Activated T-cell treated with anti-CD3 and anti-CD28 coated beads, Interleukin-2, amount 50 U/mL, for 1 hour (primary cell): ENCODE measurements around the gene ZMIZ1.
A peak's percentile ranks its signal among the peaks of the same experiment; 100 is the strongest.
"Not testable (repeated sequence)": the region's sequence is repeated elsewhere in the genome, so short reads cannot be mapped to it uniquely, and the experiment has no call there.

Source experiments
- DNase-seq: peaks from one replicate; pipeline ENCODE4 v3.0.0-alpha.2; 2020

Gene ZMIZ1

DNA sequence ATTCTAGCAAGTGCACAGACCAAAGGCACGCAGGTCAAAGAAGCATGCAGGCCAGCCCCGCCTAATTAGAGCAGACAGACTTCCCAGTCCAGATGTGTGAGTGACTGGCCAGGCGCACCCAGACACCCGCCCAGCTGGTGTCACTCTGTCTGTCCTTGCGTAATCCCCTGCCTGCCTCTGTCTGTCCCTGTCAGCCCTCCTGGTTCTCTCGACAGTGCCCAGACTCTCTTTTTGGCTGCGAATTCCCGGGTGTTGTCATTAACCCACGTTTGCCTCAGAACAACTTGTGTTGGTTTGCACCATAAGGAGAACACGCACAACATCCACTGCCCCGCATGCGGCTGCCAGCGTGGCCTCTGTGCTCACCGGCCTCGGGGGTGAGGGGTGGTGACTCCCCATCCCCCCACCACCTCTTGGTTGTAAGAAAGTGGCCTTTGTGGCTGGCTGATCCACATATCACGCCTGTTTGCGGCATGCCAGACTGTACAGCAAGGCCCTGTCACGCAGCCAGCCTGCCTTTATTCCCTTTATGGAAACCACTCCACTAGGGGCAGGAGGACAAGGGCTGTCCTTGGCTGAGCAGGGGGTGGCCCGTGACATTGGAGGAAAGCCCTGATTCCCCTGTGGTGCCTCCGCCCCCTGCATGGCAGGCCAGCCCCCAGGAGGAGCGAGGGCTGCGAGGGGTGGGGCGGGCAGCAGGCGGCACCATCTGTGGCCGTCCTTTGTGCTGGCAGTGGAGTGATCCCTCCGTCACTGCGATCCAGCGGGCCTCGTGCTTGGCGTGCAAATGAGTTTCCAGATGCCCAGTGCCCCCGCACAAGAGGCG is 205.7 kb downstream of the ZMIZ1 start:
- no peak for DNase-seq

DNA sequence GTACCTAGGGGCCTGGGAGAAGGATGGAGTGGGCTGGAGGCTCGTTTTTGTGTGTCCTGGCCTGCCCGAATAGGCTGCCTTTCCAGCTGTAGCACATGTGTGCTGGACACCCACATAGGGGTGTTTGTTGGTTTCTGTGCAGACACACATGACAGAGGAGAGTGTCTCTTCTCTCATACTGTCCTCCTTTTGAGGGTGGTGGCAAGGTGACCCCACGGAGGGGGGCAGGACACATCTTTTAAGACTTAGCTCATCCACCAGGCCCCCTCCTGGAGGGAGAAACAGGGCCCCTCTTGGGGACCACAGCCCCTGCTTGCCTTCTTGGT is 206.3 kb downstream of the ZMIZ1 start:
- DNase-seq: no peak

DNA sequence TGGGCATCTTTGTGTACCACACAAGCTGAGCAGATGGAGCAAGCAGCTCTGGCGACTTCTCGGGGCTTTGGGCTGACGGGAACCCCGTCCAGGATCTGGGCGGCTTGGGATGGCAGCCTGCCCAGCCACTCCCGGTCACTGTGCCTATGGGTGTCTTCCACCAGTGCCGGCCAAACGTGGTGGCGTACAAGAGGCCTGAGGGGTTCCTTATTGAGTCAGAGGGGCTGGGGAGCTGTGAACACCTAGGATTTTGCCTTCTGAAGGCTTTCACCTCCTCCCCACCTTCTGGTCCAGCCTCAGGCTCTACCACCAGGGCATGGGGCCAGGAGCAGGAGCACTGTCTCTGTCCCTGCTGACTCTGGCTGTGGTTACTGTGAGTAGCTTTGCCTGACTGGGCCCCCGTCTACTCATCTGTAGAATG is 206.7 kb downstream of the ZMIZ1 start:
- no peak for DNase-seq

GRCh38 chr10:79277579-79278269 is 209.0 kb downstream of the ZMIZ1 start:
- DNase-seq: no peak

DNA sequence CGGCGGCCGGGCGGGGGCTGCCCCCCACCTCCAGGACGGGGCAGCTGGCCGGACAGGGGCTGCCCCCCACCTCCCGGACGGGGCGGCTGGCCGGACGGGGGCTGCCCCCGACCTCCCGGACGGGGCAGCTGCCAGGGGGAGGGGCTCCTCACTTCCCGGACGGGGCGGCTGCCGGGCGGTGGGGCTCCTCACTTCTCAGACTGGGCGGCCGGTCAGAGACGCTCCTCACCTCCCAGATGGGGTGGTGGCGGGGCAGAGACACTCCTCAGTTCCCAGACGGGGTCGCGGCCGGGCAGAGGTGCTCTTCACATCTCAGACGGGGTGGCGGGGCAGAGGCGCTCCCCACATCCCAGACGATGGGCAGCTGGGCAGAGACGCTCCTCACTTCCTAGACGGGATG is 210.3 kb downstream of the ZMIZ1 start:
- DNase-seq: not testable (repeated sequence)

DNA sequence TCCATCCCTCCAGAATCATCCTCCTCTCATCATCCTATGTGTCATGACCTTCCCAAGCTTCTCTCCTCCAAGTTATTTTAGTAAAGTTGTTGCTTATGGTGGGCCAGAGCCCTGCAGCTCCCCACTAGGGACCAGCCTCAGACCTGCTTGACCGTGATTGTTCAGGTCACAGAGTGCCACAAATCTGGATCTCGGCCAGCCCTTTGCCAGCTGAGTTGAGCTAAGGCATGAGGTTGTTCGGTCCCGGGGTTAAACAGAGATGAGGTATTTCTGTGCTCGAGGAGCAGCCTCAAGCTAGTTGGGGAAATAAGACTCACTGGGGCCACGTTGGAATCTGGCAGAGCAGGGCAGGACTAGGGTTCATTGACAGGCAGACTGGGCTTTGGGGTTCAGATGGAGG is 212.2 kb downstream of the ZMIZ1 start:
- DNase-seq: no peak

- no peak for DNase-seq
Observed at GRCh38 chr10:79282388-79282787, 213.6 kb downstream of the ZMIZ1 start.

DNA sequence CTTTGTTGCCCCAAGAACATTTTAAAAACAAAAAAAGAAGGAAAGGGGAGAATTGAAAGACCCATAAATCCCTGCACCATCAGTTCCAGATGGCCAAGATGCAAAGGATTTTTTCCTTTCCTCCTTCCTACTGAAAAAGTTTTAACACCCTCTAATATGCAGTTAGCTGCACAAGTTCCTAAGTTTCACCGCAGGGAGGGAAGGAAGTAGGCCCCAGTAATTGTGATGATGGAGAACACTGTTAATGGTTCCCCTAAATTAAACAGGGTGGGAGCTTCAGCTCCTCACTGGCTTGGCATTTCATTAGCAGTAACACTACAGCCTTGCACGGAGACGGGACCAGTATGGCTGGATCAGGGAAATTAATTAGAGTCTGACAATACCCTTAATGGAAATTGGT is 214.8 kb downstream of the ZMIZ1 start:
- no peak for DNase-seq

DNA sequence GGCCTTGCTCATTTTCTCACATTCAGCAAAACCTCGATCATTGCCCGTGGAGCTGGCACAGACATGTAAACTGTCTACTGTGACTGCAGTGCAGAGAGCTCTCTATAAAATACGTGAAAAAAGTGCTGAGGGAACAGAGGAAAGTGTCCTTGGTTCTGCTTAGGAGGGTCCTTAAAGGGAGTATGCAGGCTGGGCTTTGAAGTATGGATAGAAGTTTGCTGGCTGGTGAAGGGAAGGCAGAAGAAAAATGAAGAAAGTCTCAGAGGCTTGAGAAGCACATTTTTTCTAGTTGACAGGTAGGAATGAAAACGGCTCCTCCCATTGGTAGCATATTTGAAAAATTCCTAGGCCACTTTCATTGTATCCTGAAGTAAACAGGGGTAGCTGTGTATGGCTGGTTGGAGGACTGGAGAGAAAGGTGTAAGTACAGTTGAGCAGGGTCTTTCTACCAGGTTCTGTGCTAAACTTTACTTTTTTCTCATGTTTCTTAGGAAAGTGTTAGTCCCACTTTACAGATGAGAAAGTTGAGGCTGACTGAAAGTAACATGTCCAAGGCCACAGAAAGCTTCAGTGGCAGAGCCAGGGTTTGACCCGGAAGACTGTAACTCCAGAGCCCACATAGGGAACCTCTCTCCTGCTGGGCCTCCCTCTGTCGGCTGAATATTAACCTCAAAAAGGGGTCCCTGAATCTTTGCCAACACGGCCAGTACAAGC is 215.5 kb downstream of the ZMIZ1 start:
- no peak for DNase-seq

DNA sequence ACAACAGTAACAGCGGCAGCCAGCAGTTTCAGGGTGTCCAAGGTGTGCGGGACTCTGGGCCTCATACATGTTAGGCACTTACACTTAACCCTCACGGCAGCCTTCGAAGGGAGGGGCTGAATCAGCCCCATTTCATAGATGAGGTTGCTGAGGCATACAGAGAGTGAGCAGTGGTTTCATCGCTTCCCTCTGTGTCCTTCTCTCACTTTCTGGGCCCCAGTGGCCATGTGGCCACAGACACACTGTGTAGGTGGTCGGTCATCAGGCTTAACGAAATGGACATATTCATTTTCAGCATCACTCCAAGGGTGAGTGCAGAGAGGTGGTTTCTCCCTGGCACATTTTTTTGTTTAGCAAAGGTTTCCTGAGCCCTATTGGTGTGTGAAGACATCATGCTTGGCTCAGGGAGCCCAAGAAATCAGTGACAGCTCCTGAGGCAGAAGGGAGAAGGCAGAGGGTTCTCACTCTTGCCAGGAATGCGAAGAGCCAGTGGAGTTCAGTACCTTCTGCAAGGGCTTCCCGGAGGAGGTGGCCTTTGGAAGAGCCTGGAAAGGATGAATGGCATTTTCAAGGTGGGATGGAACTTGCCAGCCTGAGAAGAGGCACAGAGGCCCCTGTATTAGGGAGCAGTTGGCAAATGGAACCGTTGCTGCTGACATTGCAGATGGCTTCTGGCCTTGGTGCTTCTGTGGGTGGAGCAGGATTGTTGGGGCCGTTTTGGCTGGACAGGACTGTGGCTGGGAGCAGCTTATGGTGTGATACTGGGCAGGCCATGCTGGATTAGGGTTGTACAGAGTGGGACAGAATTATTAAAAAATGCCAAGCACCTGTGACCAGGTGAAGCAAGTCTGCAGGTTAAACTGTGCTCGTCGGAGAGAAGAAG is 216.8 kb downstream of the ZMIZ1 start:
- DNase-seq: no peak

- DNase-seq: peak; percentile 76
Observed at GRCh38 chr10:79286318-79286951, 217.7 kb downstream of the ZMIZ1 start.

GRCh38 chr10:79287973-79288723 is 219.4 kb downstream of the ZMIZ1 start:
- no peak for DNase-seq

GRCh38 chr10:79289801-79290200 is 221.0 kb downstream of the ZMIZ1 start:
- DNase-seq: no peak

- DNase-seq: no peak
Observed at GRCh38 chr10:79292026-79292766, 223.4 kb downstream of the ZMIZ1 start.

DNA sequence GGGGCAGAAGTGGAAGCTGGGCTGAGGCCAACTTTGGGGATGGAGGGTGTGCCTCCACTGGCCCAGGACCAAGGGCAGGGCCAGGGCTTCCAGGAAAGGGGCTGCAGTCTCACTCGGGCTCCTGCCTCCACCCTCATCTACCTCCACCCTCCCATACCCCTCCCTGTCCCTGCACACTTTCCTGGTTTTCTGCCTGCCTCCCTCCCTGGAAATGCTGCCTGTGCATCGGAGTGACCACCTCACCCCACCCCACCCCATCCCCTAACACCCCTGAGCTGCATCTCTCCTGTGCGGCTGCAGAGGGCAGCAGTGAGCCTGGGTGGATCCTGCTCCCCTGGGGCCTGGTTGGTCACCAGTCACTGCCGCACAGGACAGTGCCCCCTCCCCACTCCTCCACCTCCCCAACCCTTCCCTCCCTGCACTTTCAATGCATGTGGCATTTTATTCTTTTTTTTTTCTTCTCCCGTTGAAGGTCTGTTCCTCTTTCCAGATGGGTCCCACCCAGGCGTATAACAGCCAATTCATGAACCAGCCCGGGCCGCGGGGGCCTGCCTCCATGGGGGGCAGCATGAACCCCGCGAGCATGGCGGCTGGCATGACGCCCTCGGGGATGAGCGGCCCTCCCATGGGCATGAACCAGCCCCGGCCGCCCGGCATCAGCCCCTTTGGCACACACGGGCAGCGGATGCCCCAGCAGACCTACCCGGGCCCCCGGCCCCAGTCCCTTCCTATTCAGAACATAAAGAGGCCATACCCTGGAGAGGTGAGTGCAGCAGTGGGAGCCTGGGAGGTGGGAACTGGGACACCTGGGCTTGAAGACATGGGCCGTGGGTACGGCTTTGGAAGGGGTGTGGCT is 224.4 kb downstream of the ZMIZ1 start:
- DNase-seq: peak; percentile 38

GRCh38 chr10:79293841-79294581 is 225.2 kb downstream of the ZMIZ1 start:
- DNase-seq: no peak

GRCh38 chr10:79295563-79295962 is 226.8 kb downstream of the ZMIZ1 start:
- no peak for DNase-seq

DNA sequence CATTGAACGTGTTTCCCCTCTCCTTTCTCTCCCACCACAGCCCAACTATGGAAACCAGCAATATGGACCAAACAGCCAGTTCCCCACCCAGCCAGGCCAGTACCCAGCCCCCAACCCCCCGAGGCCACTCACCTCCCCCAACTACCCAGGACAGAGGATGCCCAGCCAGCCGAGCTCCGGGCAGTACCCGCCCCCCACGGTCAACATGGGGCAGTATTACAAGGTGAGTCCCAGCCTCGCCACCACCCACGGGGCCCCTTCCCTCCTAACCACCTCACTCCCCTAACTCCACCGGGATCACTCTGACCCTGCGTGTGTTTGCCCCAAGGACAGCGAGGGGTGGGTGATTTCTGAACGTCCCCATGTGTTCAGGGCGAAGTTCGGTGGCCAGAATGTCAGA is 227.7 kb downstream of the ZMIZ1 start:
- no peak for DNase-seq
